H1 (cell line): Measurements from ENCODE around the gene FOSL2. TPM values are rescaled to one million over a fixed set of nuclear protein-coding genes. Genes with fewer than 3 reads are reported as not detected.
A peak's percentile ranks its signal among the peaks of the same experiment; 100 is the strongest.

Source experiments
- CTCF ChIA-PET: fragments of 300-600 bp; sonication (Branson Sonifier 250); formaldehyde crosslinking; loops from one replicate; lab custom pipeline; 2021; ENCODE audit not compliant: partially characterized antibody; lab: Charles Lee
- POLR2A ChIA-PET: fragments of 300-600 bp; sonication (Branson Sonifier 250); formaldehyde crosslinking; loops from one replicate; lab custom pipeline; 2021; ENCODE audit warnings: inconsistent platforms; ENCODE audit not compliant: partially characterized antibody; lab: Charles Lee
- DNase-seq, 2 experiments: peaks; one replicate each; pipeline versions ENCODE4 v3.0.0 to v3.0.0-alpha.2; 2010 to 2022; ENCODE audit warnings: low spot score in 2 of 2, low read depth in 1 of 2, mixed read lengths in 1 of 2
- FAIRE-seq: peaks from 2 replicates; lab custom pipeline; 2011; peaks lifted over from hg19 to GRCh38; lab: Jason Lieb, UNC
- H2AFZ ChIP-seq: 2 replicates; pipeline ENCODE4 v1.8.1; 2012; ENCODE audit warnings: low read length, inconsistent platforms
- H2AK5ac ChIP-seq: 2 replicates; pipeline ENCODE4 v1.6.1; 2013; ENCODE audit warnings: low read depth, low read length
- H2BK120ac ChIP-seq: replicated peaks from 2 replicates; pipeline ENCODE3; 2013; ENCODE audit warnings: low read depth, low read length, inconsistent platforms
- H2BK12ac ChIP-seq: 2 replicates; pipeline ENCODE4 v1.6.1; 2013; ENCODE audit warnings: low read depth, low read length
- H2BK15ac ChIP-seq: 2 replicates; pipeline ENCODE4 v1.6.1; 2013; ENCODE audit warnings: low read length
- H2BK20ac ChIP-seq: 2 replicates; pipeline ENCODE4 v1.6.1; 2013; ENCODE audit warnings: low read length
- H2BK5ac ChIP-seq: 2 replicates; pipeline ENCODE4 v1.6.1; 2013; ENCODE audit warnings: low read depth, low read length
- H3K14ac ChIP-seq: 2 replicates; pipeline ENCODE4 v1.6.1; 2013; ENCODE audit warnings: inconsistent platforms; ENCODE audit not compliant: insufficient read length
- H3K18ac ChIP-seq: 2 replicates; pipeline ENCODE4 v1.6.1; 2013; ENCODE audit warnings: low read length; ENCODE audit errors: extremely low read depth
- H3K23ac ChIP-seq: 2 replicates; pipeline ENCODE4 v1.6.1; 2013; ENCODE audit warnings: inconsistent platforms; ENCODE audit not compliant: insufficient read length
- H3K23me2 ChIP-seq: 2 replicates; pipeline ENCODE4 v1.6.1; 2013; ENCODE audit warnings: low read depth, low read length
- H3K27ac ChIP-seq: 2 replicates; pipeline ENCODE4 v1.6.1; 2011; ENCODE audit warnings: low read depth, low read length, inconsistent platforms
- H3K27me3 ChIP-seq, 4 experiments: replicated peaks in 1 of 4; 1 replicate in 1 of 4; 2 replicates in 3 of 4; pipeline versions ENCODE4 v1.6.1 to v1.8.1; 2011 to 2013; ENCODE audit warnings: low read length in 3 of 4, mild to moderate bottlenecking in 3 of 4, inconsistent platforms in 2 of 4, mixed read lengths in 2 of 4, moderate library complexity in 1 of 4; ENCODE audit not compliant: control insufficient read depth in 3 of 4, insufficient read depth in 3 of 4; ENCODE audit errors: extremely low read depth in 1 of 4
- H3K36me3 ChIP-seq, 4 experiments: 2 replicates each; pipeline versions ENCODE4 v1.6.1 to v1.8.1; 2011 to 2013; ENCODE audit warnings: mild to moderate bottlenecking in 4 of 4, low read length in 3 of 4, moderate library complexity in 2 of 4, control low read depth in 1 of 4, inconsistent platforms in 1 of 4; ENCODE audit not compliant: insufficient read depth in 4 of 4, control insufficient read depth in 2 of 4
- H3K4ac ChIP-seq: replicated peaks from 2 replicates; pipeline ENCODE3; 2013; ENCODE audit warnings: low read length, low read depth, mixed read lengths, inconsistent platforms; ENCODE audit not compliant: insufficient read length
- H3K4me1 ChIP-seq, 4 experiments: replicated peaks in 1 of 4; 1 replicate in 1 of 4; 2 replicates in 3 of 4; pipeline versions ENCODE4 v1.6.1 to v1.8.1; 2011 to 2013; ENCODE audit warnings: low read length in 3 of 4, inconsistent platforms in 2 of 4, mixed read lengths in 1 of 4; ENCODE audit not compliant: insufficient read depth in 4 of 4, control insufficient read depth in 3 of 4
- H3K4me2 ChIP-seq, 2 experiments: 2 replicates each; pipeline versions ENCODE4 v1.6.1 to v1.8.1; 2011 to 2013; ENCODE audit warnings: low read depth in 2 of 2, low read length in 2 of 2, control low read depth in 1 of 2, inconsistent platforms in 1 of 2, mild to moderate bottlenecking in 1 of 2; ENCODE audit not compliant: insufficient read depth in 1 of 2
- H3K4me3 ChIP-seq, 4 experiments: fragments of 200-600, 300-600 bp in 1 of 4; sonication (generic), shearing (Covaris generic), sonication (Bioruptor Twin) in 1 of 4; 2 replicates each; pipeline versions ENCODE4 v1.5.1 to v1.8.1; 2011 to 2016; ENCODE audit warnings: low read length in 4 of 4, low read depth in 3 of 4, control low read depth in 2 of 4, inconsistent platforms in 2 of 4, mild to moderate bottlenecking in 2 of 4, mixed read lengths in 1 of 4, moderate library complexity in 1 of 4; ENCODE audit not compliant: insufficient read depth in 2 of 4; ENCODE audit errors: extremely low read depth in 1 of 4
- H3K56ac ChIP-seq: replicated peaks from 2 replicates; pipeline ENCODE3; 2013; ENCODE audit warnings: low read depth, mild to moderate bottlenecking, mixed read lengths, low read length, inconsistent platforms; ENCODE audit not compliant: insufficient read length
- H3K79me1 ChIP-seq: 2 replicates; pipeline ENCODE4 v1.6.1; 2013; ENCODE audit warnings: low read depth, low read length, control low read depth
- H3K79me2 ChIP-seq, 2 experiments: 2 replicates each; pipeline versions ENCODE4 v1.6.1 to v1.8.1; 2012 to 2013; ENCODE audit warnings: low read length in 2 of 2, mild to moderate bottlenecking in 2 of 2, inconsistent platforms in 1 of 2; ENCODE audit not compliant: insufficient read depth in 2 of 2, control insufficient read depth in 1 of 2
- H3K9ac ChIP-seq, 4 experiments: replicated peaks in 1 of 4; 1 replicate in 1 of 4; 2 replicates in 3 of 4; pipeline versions ENCODE4 v1.6.1 to v1.8.1; 2011 to 2013; ENCODE audit warnings: low read depth in 3 of 4, low read length in 3 of 4, control low read depth in 2 of 4, mild to moderate bottlenecking in 2 of 4, moderate library complexity in 2 of 4, inconsistent platforms in 1 of 4; ENCODE audit errors: extremely low read depth in 1 of 4
- H3K9me3 ChIP-seq, 2 experiments: 2 replicates each; pipeline versions ENCODE4 v1.6.1 to v1.8.1; 2012 to 2013; ENCODE audit warnings: mild to moderate bottlenecking in 2 of 2, moderate library complexity in 2 of 2, control low read depth in 1 of 2, inconsistent platforms in 1 of 2, low read depth in 1 of 2, low read length in 1 of 2, mixed read lengths in 1 of 2; ENCODE audit not compliant: insufficient read depth in 2 of 2
- H4K20me1 ChIP-seq, 2 experiments: replicated peaks in 1 of 2; 2 replicates each; pipeline versions ENCODE3 to v1.8.1; 2011 to 2013; ENCODE audit warnings: inconsistent platforms in 2 of 2, low read length in 2 of 2, mild to moderate bottlenecking in 1 of 2; ENCODE audit not compliant: insufficient read depth in 2 of 2, control insufficient read depth in 1 of 2
- H4K5ac ChIP-seq: 2 replicates; pipeline ENCODE4 v1.6.1; 2013; ENCODE audit warnings: low read length, low read depth, mixed read lengths, inconsistent platforms; ENCODE audit not compliant: insufficient read length
- H4K8ac ChIP-seq: 2 replicates; pipeline ENCODE4 v1.8.0; 2013; ENCODE audit warnings: mild to moderate bottlenecking, moderate library complexity, low read length, inconsistent platforms; ENCODE audit not compliant: insufficient read depth; ENCODE audit errors: extremely low read depth
- H4K91ac ChIP-seq: replicated peaks from 2 replicates; pipeline ENCODE3; 2013; ENCODE audit warnings: low read length, mixed read lengths, inconsistent platforms; ENCODE audit not compliant: insufficient read length
- RAD21 ChIP-seq, 2 experiments: IDR thresholded peaks in 1 of 2; conservative IDR thresholded peaks in 1 of 2; 2 replicates each; pipeline ENCODE4 v1.6.1; 2011; ENCODE audit warnings: low read depth in 2 of 2, low read length in 2 of 2, improper control_type of control experiment in 1 of 2, inconsistent platforms in 1 of 2, mild to moderate bottlenecking in 1 of 2, moderate library complexity in 1 of 2
- WGBS, 2 experiments: shearing (Covaris generic) in 1 of 2; methylation state at CpG; one replicate each; pipeline versions ENCODE4 v1.1.6 to v1.1.7; 2013 to 2015; ENCODE audit warnings: low lambda C conversion rate in 2 of 2, mixed read lengths in 2 of 2, inconsistent platforms in 1 of 2, low coverage in 1 of 2, missing lambda C conversion rate in 1 of 2; ENCODE audit not compliant: insufficient replicate concordance in 2 of 2, insufficient coverage in 1 of 2, insufficient read length in 1 of 2; ENCODE audit errors: extremely low coverage in 1 of 2, missing lambda C conversion rate in 1 of 2; 5-methylcytosine and 5-hydroxymethylcytosine counted together
- polyA plus RNA-seq, 7 experiments: library from polyadenylated mRNA; depleted of rRNA in 3 of 7; stranded (reverse) in 5 of 7; unstranded in 2 of 7; fragments of >200 nt in 5 of 7; fragments of 200-250 nt in 2 of 7; gene quantifications; 1 replicate in 5 of 7; 2 replicates in 1 of 7; 4 replicates in 1 of 7; pipeline versions ENCODE4 v1.2.1 to v1.2.3, GENCODE V29; 2011 to 2013; ENCODE audit warnings: missing spikeins in 2 of 7, mixed read lengths in 2 of 7
- total RNA-seq: library from RNA; stranded (reverse); fragmentation: NEBNext Ultra II Directional; extraction: Animal tissue kit (Norgen Biotek cat#: 25700); gene quantifications from 2 replicates; pipeline ENCODE4 v1.2.1, GENCODE V29; 2021
- TF ChIP-seq, protein P1 (sequence below), 3 experiments: IDR thresholded peaks; 1 replicate in 2 of 3; 2 replicates in 1 of 3; pipeline versions ENCODE4 v1.5.1 to v1.6.1; 2011; ENCODE audit warnings: low read length in 3 of 3, mild to moderate bottlenecking in 3 of 3, inconsistent platforms in 2 of 3, low read depth in 1 of 3, moderate library complexity in 1 of 3; ENCODE audit not compliant: insufficient read depth in 1 of 3; ENCODE audit errors: control extremely low read depth in 1 of 3
- TF ChIP-seq, protein P2 (sequence below): IDR thresholded peaks from 2 replicates; pipeline ENCODE4 v1.6.1; 2012; ENCODE audit warnings: inconsistent platforms

The FOSL2 gene
- total and polyA plus RNA-seq, 2 of the 8 experiments (the other 6 are each of a cell fraction or from before 2014, with no cell fraction given), result 1.5 to 4.5 TPM

- TF ChIP-seq RAD21 (IDR thresholded peaks at IDR 0.05 in 1 of 2, conservative IDR thresholded peaks at IDR 0.05 in 1 of 2; ENCODE audit: low read depth in 2 of 2, low read length in 2 of 2), result peak; percentile 35 to 42; a peak in 3 of 4 replicates
- TF ChIP-seq, protein P1, sequence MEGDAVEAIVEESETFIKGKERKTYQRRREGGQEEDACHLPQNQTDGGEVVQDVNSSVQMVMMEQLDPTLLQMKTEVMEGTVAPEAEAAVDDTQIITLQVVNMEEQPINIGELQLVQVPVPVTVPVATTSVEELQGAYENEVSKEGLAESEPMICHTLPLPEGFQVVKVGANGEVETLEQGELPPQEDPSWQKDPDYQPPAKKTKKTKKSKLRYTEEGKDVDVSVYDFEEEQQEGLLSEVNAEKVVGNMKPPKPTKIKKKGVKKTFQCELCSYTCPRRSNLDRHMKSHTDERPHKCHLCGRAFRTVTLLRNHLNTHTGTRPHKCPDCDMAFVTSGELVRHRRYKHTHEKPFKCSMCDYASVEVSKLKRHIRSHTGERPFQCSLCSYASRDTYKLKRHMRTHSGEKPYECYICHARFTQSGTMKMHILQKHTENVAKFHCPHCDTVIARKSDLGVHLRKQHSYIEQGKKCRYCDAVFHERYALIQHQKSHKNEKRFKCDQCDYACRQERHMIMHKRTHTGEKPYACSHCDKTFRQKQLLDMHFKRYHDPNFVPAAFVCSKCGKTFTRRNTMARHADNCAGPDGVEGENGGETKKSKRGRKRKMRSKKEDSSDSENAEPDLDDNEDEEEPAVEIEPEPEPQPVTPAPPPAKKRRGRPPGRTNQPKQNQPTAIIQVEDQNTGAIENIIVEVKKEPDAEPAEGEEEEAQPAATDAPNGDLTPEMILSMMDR (IDR thresholded peaks at IDR 0.05; ENCODE audit: control extremely low read depth in 1 of 3, insufficient read depth in 1 of 3, low read depth in 1 of 3, low read length in 3 of 3), result peak; percentile 35 to 58 (median 49)
- TF ChIP-seq, protein P2, sequence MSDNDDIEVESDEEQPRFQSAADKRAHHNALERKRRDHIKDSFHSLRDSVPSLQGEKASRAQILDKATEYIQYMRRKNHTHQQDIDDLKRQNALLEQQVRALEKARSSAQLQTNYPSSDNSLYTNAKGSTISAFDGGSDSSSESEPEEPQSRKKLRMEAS, result no peak
- no peak overlapping the region for H2BK120ac ChIP-seq
These were observed 64.6 kb downstream of the FOSL2 start for GRCh38 chr2:28457237-28457636.

More at GRCh38 chr2:28457237-28457636, 64.6 kb downstream of the FOSL2 start:
- no peak overlapping the region for H2BK12ac ChIP-seq
- H2BK20ac ChIP-seq, result no peak overlapping the region
- no peak overlapping the region for H3K4ac ChIP-seq
- no peak overlapping the region for H2BK15ac ChIP-seq
- no peaks in the 10 kb centered on the region for H3K27me3 ChIP-seq
- no peaks in the 10 kb centered on the region for H3K23me2 ChIP-seq
- no peak overlapping the region for H3K4me3 ChIP-seq
- H3K18ac ChIP-seq, result no peak overlapping the region
- FAIRE-seq (no peak), DNase-seq (peak in 1 of 2 experiments; percentile 59)
- H3K79me1 ChIP-seq, result no peaks in the 10 kb centered on the region
- H2AK5ac ChIP-seq, result no peak overlapping the region
- no peaks in the 10 kb centered on the region for H3K79me2 ChIP-seq
- H4K5ac ChIP-seq, result no peak overlapping the region
- H3K27ac ChIP-seq, result no peak overlapping the region
- WGBS, 2 experiments, result 87% methylated on average over 9 of the region's 10 CpGs; no CpG with 5 or more reads in 1 of the 2 experiments
- no peak overlapping the region for H4K8ac ChIP-seq
- H3K4me2 ChIP-seq, result no peak overlapping the region
- H3K14ac ChIP-seq, result no peak overlapping the region
- no peak overlapping the region for H2BK5ac ChIP-seq
- H4K91ac ChIP-seq, result no peak overlapping the region
- no peaks in the 10 kb centered on the region for H3K4me1 ChIP-seq
- H2AFZ ChIP-seq, result no peak overlapping the region
- H3K9me3 ChIP-seq, result no peaks in the 10 kb centered on the region
- no peak overlapping the region for H3K9ac ChIP-seq
- H3K36me3 ChIP-seq, result no peaks in the 10 kb centered on the region
- H3K56ac ChIP-seq, result no peak overlapping the region
- ChIA-PET POLR2A (no interaction called here), CTCF (no interaction called here)
- H3K23ac ChIP-seq, result no peak overlapping the region
- peaks cover 0 to 2% of the 10 kb centered on the region in 2 experiments for H4K20me1 ChIP-seq
